Glutamatergic neuron (in vitro differentiated cells): ENCODE data around the gene RPTOR. TPM values are rescaled to one million over a fixed set of nuclear protein-coding genes. Genes with fewer than 3 reads are reported as not detected.

ENCODE experiments used
- DNase-seq: peaks from one replicate; pipeline ENCODE4 v3.0.0; 2022
- H3K27ac Mint-ChIP-seq: one replicate; pipeline ENCODE4 v1.8.0; 2020; ENCODE audit warnings: mild to moderate bottlenecking, mixed read lengths, inconsistent platforms; ENCODE audit not compliant: unreplicated experiment
- H3K27me3 Mint-ChIP-seq: one replicate; pipeline ENCODE4 v1.8.0; 2020; ENCODE audit warnings: mild to moderate bottlenecking, moderate library complexity, mixed read lengths, inconsistent platforms; ENCODE audit not compliant: unreplicated experiment
- H3K36me3 Mint-ChIP-seq: one replicate; pipeline ENCODE4 v1.8.0; 2020; ENCODE audit warnings: mild to moderate bottlenecking, mixed read lengths, inconsistent platforms; ENCODE audit not compliant: unreplicated experiment
- H3K4me1 Mint-ChIP-seq: one replicate; pipeline ENCODE4 v1.8.0; 2020; ENCODE audit warnings: mild to moderate bottlenecking, low read depth, mixed read lengths, inconsistent platforms; ENCODE audit not compliant: unreplicated experiment
- H3K4me3 Mint-ChIP-seq: one replicate; pipeline ENCODE4 v1.8.0; 2020; ENCODE audit warnings: mild to moderate bottlenecking, mixed read lengths, inconsistent platforms; ENCODE audit not compliant: unreplicated experiment
- H3K9me3 Mint-ChIP-seq: one replicate; pipeline ENCODE4 v1.8.0; 2020; ENCODE audit warnings: mild to moderate bottlenecking, moderate library complexity, mixed read lengths, inconsistent platforms; ENCODE audit not compliant: unreplicated experiment
- CTCF ChIP-seq: fragments of 200-600 bp; sonication (generic); IDR thresholded peaks from one replicate; pipeline ENCODE4 v1.5.0; 2021; ENCODE audit not compliant: partially characterized antibody, unreplicated experiment
- total RNA-seq: library from RNA; stranded (reverse); fragmentation: NEBNext Ultra II Directional; extraction: Animal tissue kit (Norgen Biotek cat#: 25700); gene quantifications from one replicate; pipeline ENCODE4 v1.2.1, GENCODE V29; 2021; ENCODE audit not compliant: unreplicated experiment

RPTOR gene
- total RNA-seq, 1 donor from 2014 or later: 39.8 TPM

DNA sequence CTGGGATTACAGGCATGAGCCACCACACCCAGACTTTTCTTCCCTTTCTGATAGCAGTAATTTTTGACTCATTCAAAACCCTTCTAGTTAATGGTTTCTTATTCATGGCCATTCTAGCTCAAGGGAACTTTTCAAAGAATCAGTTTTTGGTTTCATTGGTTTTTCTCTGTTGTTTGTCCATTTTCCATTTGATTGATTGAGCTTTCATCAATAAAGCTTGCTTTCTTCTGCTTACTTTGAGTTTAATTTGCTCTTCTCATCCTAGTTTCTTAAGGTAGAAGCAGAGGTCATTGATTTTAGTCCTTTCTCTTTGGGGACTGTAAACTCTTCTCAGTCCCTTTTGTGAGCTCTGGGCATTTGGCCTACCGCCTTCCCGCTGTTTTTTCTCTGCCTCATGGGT, 365.0 kb downstream of the RPTOR start:
- TF ChIP-seq CTCF: no peak
- peaks cover 3% of the 10 kb centered on the region for H3K27me3 Mint-ChIP-seq
- peaks cover 12% of the 10 kb centered on the region for H3K36me3 Mint-ChIP-seq
- H3K4me3 Mint-ChIP-seq: no peak overlapping the region
- DNase-seq: no peak
- H3K9me3 Mint-ChIP-seq: peaks cover 9% of the 10 kb centered on the region
- H3K4me1 Mint-ChIP-seq: peaks cover 10% of the 10 kb centered on the region
- no peak overlapping the region for H3K27ac Mint-ChIP-seq

GRCh38 chr17:80910043-80910442, 365.4 kb downstream of the RPTOR start:
- peaks cover 7% of the 10 kb centered on the region for H3K4me1 Mint-ChIP-seq

DNA sequence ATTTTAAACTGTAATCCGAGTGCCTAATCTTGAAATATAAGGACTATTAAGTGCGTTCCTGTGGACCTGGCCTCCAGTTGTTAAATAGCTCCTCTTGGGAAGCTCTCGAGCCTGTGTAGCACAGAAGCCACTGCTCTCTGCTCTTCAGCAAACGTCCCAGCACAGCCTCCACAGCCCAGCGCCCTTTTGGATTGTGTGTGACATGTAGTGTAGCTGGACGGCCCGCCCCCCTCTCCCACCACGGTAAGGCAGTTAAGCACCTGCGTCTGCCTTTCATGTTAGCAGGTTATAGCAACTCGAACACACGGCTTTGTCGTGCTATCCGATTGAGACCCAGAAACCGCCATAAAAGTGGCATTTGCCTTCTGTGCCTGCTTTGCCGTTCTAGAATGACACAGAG, 367.8 kb downstream of the RPTOR start:
- Mint-ChIP-seq H3K9me3 (peaks cover 10% of the 10 kb centered on the region), H3K27ac (no peak overlapping the region), H3K4me1 (peaks cover 5% of the 10 kb centered on the region), H3K4me3 (no peak overlapping the region), H3K27me3 (peaks cover 5% of the 10 kb centered on the region), H3K36me3 (peaks cover 16% of the 10 kb centered on the region)
- TF ChIP-seq CTCF: no peak
- DNase-seq: no peak

More at GRCh38 chr17:80910043-80910442, 365.4 kb downstream of the RPTOR start:
- DNase-seq: no peak
- no peak overlapping the region for H3K27ac Mint-ChIP-seq
- H3K9me3 Mint-ChIP-seq: peaks cover 9% of the 10 kb centered on the region
- peaks cover 3% of the 10 kb centered on the region for H3K27me3 Mint-ChIP-seq
- H3K4me3 Mint-ChIP-seq: no peak overlapping the region
- no peak for TF ChIP-seq CTCF
- H3K36me3 Mint-ChIP-seq: peaks cover 12% of the 10 kb centered on the region

DNA sequence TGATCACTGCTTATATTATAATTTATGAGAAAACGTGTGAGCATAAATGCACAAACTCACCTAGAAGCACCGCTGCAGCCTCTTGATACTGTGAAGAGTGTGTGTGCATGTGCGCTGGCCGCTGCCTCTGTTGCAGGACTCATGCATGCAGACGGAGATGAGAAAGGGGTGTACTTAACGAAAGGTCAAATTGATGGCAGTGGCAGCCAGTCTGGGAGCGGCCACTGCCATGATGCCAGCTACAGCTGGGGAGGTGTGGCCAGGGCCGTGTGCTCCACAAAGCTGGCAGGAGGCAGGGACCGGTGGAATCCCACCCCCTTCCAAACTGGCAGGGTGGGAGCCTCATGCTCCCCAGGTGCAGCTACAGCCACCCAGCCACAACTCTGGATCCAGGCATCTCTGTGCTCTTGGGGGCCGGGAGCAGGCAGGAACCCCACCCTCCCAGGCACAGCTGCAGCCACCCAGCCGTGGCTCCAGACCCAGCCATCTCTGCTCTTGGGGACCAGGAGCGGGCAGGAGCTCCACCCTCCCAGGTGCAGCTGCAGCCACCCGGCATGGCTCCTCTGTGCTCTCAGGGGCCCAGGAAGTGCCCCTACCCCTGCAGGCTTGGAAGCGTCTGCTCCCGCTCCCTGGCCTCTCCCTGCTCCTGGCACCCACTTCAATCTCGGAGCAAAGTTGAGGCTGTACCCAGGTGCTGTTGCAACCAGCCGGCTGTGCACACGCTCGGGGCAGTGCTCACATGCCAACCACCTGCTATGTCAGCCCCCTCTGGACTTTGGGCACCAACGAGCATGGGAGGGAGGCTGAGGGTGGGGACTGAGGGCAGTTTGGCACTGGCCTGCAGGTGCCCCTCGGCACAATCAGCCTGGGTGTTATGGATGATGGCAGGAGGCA, 369.5 kb downstream of the RPTOR start:
- H3K4me3 Mint-ChIP-seq: no peak overlapping the region

More for the DNA sequence above, 369.5 kb downstream of the RPTOR start:
- Mint-ChIP-seq H3K27ac (no peak overlapping the region), H3K4me1 (peaks cover 5% of the 10 kb centered on the region), H3K27me3 (peaks cover 6% of the 10 kb centered on the region), H3K9me3 (peaks cover 13% of the 10 kb centered on the region), H3K36me3 (peaks cover 16% of the 10 kb centered on the region)
- TF ChIP-seq CTCF: no peak
- no peak for DNase-seq
